ENCODE measurements around the gene HECA. TPM values are rescaled to one million over a fixed set of nuclear protein-coding genes. Genes with fewer than 3 reads are reported as not detected.
"Not testable (repeated sequence)": the region's sequence is repeated elsewhere in the genome, so short reads cannot be mapped to it uniquely, and the experiment has no call there.

Gene HECA
- polyA plus RNA-seq, 2 of the 4 experiments (the other 2 are of a cell fraction): 1.3 to 2.2 TPM

- no peaks in the 10 kb centered on the region for H3K4me1 ChIP-seq
- 98% methylated on average over 4 of the region's 4 CpGs for WGBS (ENCODE audit: missing lambda C conversion rate)
- TF ChIP-seq EHF (CRISPR knock-in tag; IDR thresholded peaks at IDR 0.05): no peak
- no peak for TF ChIP-seq JUNB (IDR thresholded peaks at IDR 0.05)
- no peak for TF ChIP-seq ZNF302 (CRISPR knock-in tag; IDR thresholded peaks at IDR 0.05)
- no peak for TF ChIP-seq MYC (IDR thresholded peaks at IDR 0.05; ENCODE audit: borderline replicate concordance, low read length)
- no peak for TF ChIP-seq FOSL2 (IDR thresholded peaks at IDR 0.05)
- no peak for TF ChIP-seq FOSL2 (CRISPR knock-in tag; IDR thresholded peaks at IDR 0.05)
- TF ChIP-seq MAZ (IDR thresholded peaks at IDR 0.05; ENCODE audit: borderline replicate concordance, low read depth, low read length): no peak
- no peak for TF ChIP-seq HMGXB4 (CRISPR knock-in tag; IDR thresholded peaks at IDR 0.05; ENCODE audit: borderline replicate concordance)
- TF ChIP-seq NR3C1 (IDR thresholded peaks at IDR 0.05): no peak
- TF ChIP-seq TP53 (CRISPR knock-in tag; IDR thresholded peaks at IDR 0.05): no peak
- no peak for TF ChIP-seq GATA3 (IDR thresholded peaks at IDR 0.05; ENCODE audit: borderline replicate concordance)
- no peak for TF ChIP-seq BHLHE40 (IDR thresholded peaks at IDR 0.05; ENCODE audit: low read depth, low read length)
- TF ChIP-seq USF2 (IDR thresholded peaks at IDR 0.05): no peak
- TF ChIP-seq NPAS2 (CRISPR knock-in tag; IDR thresholded peaks at IDR 0.05; ENCODE audit: borderline replicate concordance): no peak
- no peak for TF ChIP-seq REST (IDR thresholded peaks at IDR 0.05)
- TF ChIP-seq ATOH8 (CRISPR knock-in tag; IDR thresholded peaks at IDR 0.05; ENCODE audit: low read depth): no peak
- CTCF ChIA-PET: no interaction called here
- no peaks in the 10 kb centered on the region for H3K9me3 ChIP-seq
- POLR2A ChIA-PET: no interaction called here
- no peak overlapping the region for H3K27ac ChIP-seq
- ATAC-seq (no peak), DNase-seq (ENCODE audit: low read depth in 1 of 2, low spot score in 1 of 2) (no peak), FAIRE-seq (no peak)
- H3K4me2 ChIP-seq: no peak overlapping the region
- H3K4me3 ChIP-seq: no peak overlapping the region
These were observed 21.7 kb downstream of the HECA start for GRCh38 chr6:139156551-139156950.

GRCh38 chr6:139157086-139157485 is 22.2 kb downstream of the HECA start:
- FAIRE-seq; H3K4me2 ChIP-seq; CTCF ChIA-PET; H3K4me1 ChIP-seq; DNase-seq (ENCODE audit: low read depth in 1 of 2, low spot score in 1 of 2); ATAC-seq; H3K9me3 ChIP-seq; H3K27ac ChIP-seq; POLR2A ChIA-PET; H3K4me3 ChIP-seq: not testable (repeated sequence)
- 79% methylated on average over 5 of the region's 5 CpGs for WGBS (ENCODE audit: missing lambda C conversion rate)

DNA sequence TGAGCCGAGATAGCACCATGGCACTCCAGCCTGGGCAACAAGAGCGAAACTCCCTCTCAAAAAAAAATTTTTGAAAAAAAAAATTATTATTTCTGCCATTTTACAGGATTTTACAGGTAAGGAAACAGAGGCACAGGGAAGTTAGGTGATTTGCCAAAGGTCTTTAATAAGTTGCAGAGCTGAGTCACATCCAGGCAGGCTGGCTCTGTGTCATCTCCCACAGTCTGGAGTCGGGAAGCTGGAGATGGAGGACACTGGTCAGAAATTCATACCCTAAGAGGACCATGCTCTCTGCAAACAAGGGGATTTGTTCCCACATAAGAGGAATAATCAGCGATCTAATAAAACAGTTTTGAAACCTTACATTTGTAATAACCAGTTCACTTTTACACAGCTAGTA is 24.1 kb downstream of the HECA start:
- Histone ChIP-seq H3K9me3 (no peaks in the 10 kb centered on the region), H3K4me2 (no peak overlapping the region), H3K4me1 (no peaks in the 10 kb centered on the region), H3K4me3 (no peak overlapping the region), H3K27ac (no peak overlapping the region)
- ChIA-PET POLR2A (no interaction called here), CTCF (no interaction called here)
- ATAC-seq (no peak), FAIRE-seq (no peak), DNase-seq (ENCODE audit: low read depth in 1 of 2, low spot score in 1 of 2) (no peak)
- WGBS (ENCODE audit: missing lambda C conversion rate): 87% methylated on average over 4 of the region's 4 CpGs
- TF ChIP-seq FOSL2 (IDR thresholded peaks at IDR 0.05) (no peak), FOSL2 (CRISPR knock-in tag; IDR thresholded peaks at IDR 0.05) (no peak), REST (IDR thresholded peaks at IDR 0.05) (no peak), MYC (IDR thresholded peaks at IDR 0.05; ENCODE audit: borderline replicate concordance, low read length) (no peak), ZFP36 (IDR thresholded peaks at IDR 0.05; ENCODE audit: borderline replicate concordance, partially characterized antibody) (no peak), ESRRA (IDR thresholded peaks at IDR 0.05; ENCODE audit: borderline replicate concordance, low read length) (no peak), CBX8 (IDR thresholded peaks at IDR 0.05) (no peak)

Data from A549 (cell line).